HepG2 (cell line): ENCODE data around the gene RFXAP. TPM values are rescaled to one million over a fixed set of nuclear protein-coding genes. Genes with fewer than 3 reads are reported as not detected.

Experiments used
- polyA plus RNA-seq, 8 experiments: library from polyadenylated mRNA; depleted of rRNA in 3 of 8; stranded (reverse) in 7 of 8; unstranded in 1 of 8; fragments of >200 nt; fragmentation: Illumina TruSeq in 4 of 8; extraction: Trizol in 4 of 8; gene quantifications; 2 replicates each; pipeline versions ENCODE4 v1.2.1 to v1.2.3, GENCODE V29; 2011 to 2016; ENCODE audit warnings: low read depth in 4 of 8, missing spikeins in 1 of 8, mixed read lengths in 1 of 8; ENCODE audit not compliant: insufficient read depth in 1 of 8
- total RNA-seq, 5 experiments: library from RNA; depleted of rRNA; stranded (reverse); fragments of >200 nt; fragmentation: Illumina TruSeq; extraction: Trizol; gene quantifications; 2 replicates each; pipeline ENCODE4 v1.2.3, GENCODE V29; 2016; ENCODE audit warnings: low read depth in 1 of 5

Gene RFXAP
- total and polyA plus RNA-seq, 2 of the 13 experiments (the other 11 are each of a cell fraction or from before 2014, with no cell fraction given), result 1.8 to 7.9 TPM

Other genes with a start within 250 kb of the RFXAP start
- not detected in 2 replicates for gene SERTM1, start 145.2 kb upstream of the RFXAP start, total RNA-seq (2016; rRNA removed; fragmentation: Illumina TruSeq; extraction: Trizol)
- not detected in 2 replicates for gene SERTM1, start 145.2 kb upstream of the RFXAP start, polyA plus RNA-seq (2011; rRNA removed)
- 4.2 and 6.3 TPM in 2 replicates for gene SMAD9, start 101.0 kb downstream of the RFXAP start, total RNA-seq (2016; rRNA removed; fragmentation: Illumina TruSeq; extraction: Trizol)
- gene SMAD9, start 101.0 kb downstream of the RFXAP start, polyA plus RNA-seq (2011; rRNA removed), result 6.0 and 7.7 TPM in 2 replicates
- 29.0 and 51.1 TPM in 2 replicates for gene ALG5, start 180.1 kb downstream of the RFXAP start, total RNA-seq (2016; rRNA removed; fragmentation: Illumina TruSeq; extraction: Trizol)
- 24.5 and 27.8 TPM in 2 replicates for gene ALG5, start 180.1 kb downstream of the RFXAP start, polyA plus RNA-seq (2011; rRNA removed)
- gene EXOSC8, start 181.6 kb downstream of the RFXAP start, total RNA-seq (2016; rRNA removed; fragmentation: Illumina TruSeq; extraction: Trizol), result 95.8 and 128 TPM in 2 replicates
- 28.2 and 38.6 TPM in 2 replicates for gene EXOSC8, start 181.6 kb downstream of the RFXAP start, polyA plus RNA-seq (2011; rRNA removed)
- gene SUPT20H, start 240.5 kb downstream of the RFXAP start, total RNA-seq (2016; rRNA removed; fragmentation: Illumina TruSeq; extraction: Trizol), result 33.9 and 35.0 TPM in 2 replicates
- 52.1 and 63.6 TPM in 2 replicates for gene SUPT20H, start 240.5 kb downstream of the RFXAP start, polyA plus RNA-seq (2011; rRNA removed)